BLaER1 treated with 17β-estradiol and CSF1 and Interleukin-3, amounts not matched to agents 10 nM and 100 nM (cell line): Measurements from ENCODE around the gene ZCWPW1.

Experiments used
- H3K27ac ChIP-seq, 11 experiments: shearing (Covaris generic); formaldehyde crosslinking; 2 replicates each; pipeline ENCODE4 v1.8.1; 2022
- H3K27me3 ChIP-seq, 11 experiments: shearing (Covaris generic); formaldehyde crosslinking; 2 replicates each; pipeline ENCODE4 v1.8.1; 2022
- H3K36me3 ChIP-seq, 11 experiments: shearing (Covaris generic); formaldehyde crosslinking; 2 replicates each; pipeline ENCODE4 v1.8.1; 2022
- H3K4me1 ChIP-seq, 10 experiments: shearing (Covaris generic); formaldehyde crosslinking; 2 replicates each; pipeline ENCODE4 v1.8.1; 2022
- H3K4me2 ChIP-seq, 11 experiments: shearing (Covaris generic); formaldehyde crosslinking; 2 replicates each; pipeline ENCODE4 v1.8.1; 2022
- H3K4me3 ChIP-seq, 10 experiments: shearing (Covaris generic); formaldehyde crosslinking; 2 replicates each; pipeline ENCODE4 v1.8.1; 2022
- H3K9ac ChIP-seq, 11 experiments: shearing (Covaris generic); formaldehyde crosslinking; 2 replicates each; pipeline ENCODE4 v1.8.1; 2022
- H3K9me3 ChIP-seq, 11 experiments: shearing (Covaris generic); formaldehyde crosslinking; replicated peaks in 1 of 11; 2 replicates each; pipeline ENCODE4 v1.8.1; 2022
- H4K20me1 ChIP-seq, 11 experiments: shearing (Covaris generic); formaldehyde crosslinking; 2 replicates each; pipeline ENCODE4 v1.8.1; 2022
- Cebpa-rat ChIP-seq, 11 experiments: shearing (Covaris generic); IDR thresholded peaks; 2 replicates each; pipeline ENCODE4 v1.8.1; 2022

Gene ZCWPW1

DNA sequence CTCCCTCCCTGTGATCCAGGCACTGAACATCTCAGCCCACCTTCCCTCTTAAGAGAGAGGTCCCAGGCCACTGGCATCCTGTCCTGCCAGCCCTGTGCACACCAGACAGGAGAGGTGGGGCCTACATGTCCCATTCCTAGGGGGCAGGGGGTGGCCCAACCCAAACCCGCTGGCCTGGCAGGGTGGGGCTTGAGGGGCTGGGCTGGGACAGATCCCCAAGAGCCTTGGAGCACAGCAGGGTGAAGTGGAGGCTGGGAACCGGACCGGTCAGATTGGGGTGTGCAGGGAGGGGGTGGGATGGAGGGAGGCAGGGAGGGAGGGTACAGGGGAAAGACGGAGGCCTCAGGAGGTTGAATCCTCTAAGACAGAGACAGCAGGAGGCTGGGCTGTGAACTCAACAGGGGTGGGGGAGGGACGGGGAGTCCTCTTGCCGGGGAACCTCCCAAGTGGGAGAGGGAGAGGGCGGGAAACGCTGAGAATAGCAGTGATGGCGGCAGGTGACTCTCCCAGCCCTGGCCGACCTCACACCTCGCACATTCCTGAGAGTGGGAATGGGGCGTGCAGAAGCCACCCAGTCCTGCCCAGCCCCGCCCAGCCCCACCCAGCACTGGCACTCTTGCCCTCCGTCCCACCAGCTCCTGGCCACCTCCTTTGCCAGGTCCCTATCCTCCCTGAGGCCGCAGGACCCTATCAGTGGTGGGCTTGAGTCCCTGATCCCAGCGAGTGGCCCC is 43.8 kb upstream of the ZCWPW1 start:
- Histone ChIP-seq H3K4me1 (peaks cover 82 to 98% (median 89%) of the 10 kb centered on the region in 10 experiments), H3K4me3 (peak overlapping the region; percentile 31 to 100 (median 94); a peak in 17 of 20 replicates), H4K20me1 (peaks cover 89 to 100% (median 99%) of the 10 kb centered on the region in 11 experiments), H3K36me3 (peaks cover 42 to 92% (median 73%) of the 10 kb centered on the region in 11 experiments), H3K4me2 (peak overlapping the region; percentile 97 to 100 (median 99)), H3K9ac (peak overlapping the region; percentile 87 to 97 (median 92); a peak in 19 of 22 replicates), H3K27ac (peak overlapping the region in 9 of 11 experiments; percentile 16 to 93 (median 54); a peak in 15 of 22 replicates), H3K27me3 (no peaks in the 10 kb centered on the region), H3K9me3 (no peaks in the 10 kb centered on the region)
- TF ChIP-seq Cebpa-rat (IDR thresholded peaks at IDR 0.05) = no peak

DNA sequence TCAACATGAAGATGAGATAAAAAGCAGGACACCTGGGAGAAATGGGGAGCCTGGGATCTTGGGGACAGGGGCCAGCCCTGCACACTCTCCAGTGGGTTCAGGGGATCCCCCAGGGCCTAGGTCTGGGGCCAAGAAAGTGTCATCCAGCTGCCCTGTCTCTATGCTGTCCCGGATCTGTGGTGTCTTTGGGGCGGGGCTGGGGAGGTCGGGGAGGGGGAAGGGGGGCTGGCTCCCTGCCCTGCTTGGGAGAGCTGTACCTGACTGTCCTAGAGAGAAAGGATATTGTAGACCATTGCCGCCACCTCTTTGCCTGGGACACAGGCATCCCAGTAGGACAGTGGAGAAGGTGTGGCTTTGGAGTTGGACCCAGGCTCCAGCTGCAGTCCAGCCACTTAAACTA is 42.5 kb upstream of the ZCWPW1 start:
- Histone ChIP-seq H3K9ac (peak overlapping the region in 2 of 11 experiments; percentile 29 to 95; a peak in 2 of 22 replicates), H3K36me3 (peaks cover 49 to 88% (median 72%) of the 10 kb centered on the region in 11 experiments), H4K20me1 (peaks cover 83 to 99% (median 95%) of the 10 kb centered on the region in 11 experiments), H3K27me3 (no peaks in the 10 kb centered on the region), H3K9me3 (no peaks in the 10 kb centered on the region), H3K4me1 (peaks cover 84 to 98% (median 93%) of the 10 kb centered on the region in 10 experiments), H3K27ac (no peak overlapping the region), H3K4me2 (peak overlapping the region in 9 of 11 experiments; percentile 31 to 100 (median 99); a peak in 10 of 22 replicates), H3K4me3 (no peak overlapping the region)
- no peak for TF ChIP-seq Cebpa-rat (IDR thresholded peaks at IDR 0.05)

DNA sequence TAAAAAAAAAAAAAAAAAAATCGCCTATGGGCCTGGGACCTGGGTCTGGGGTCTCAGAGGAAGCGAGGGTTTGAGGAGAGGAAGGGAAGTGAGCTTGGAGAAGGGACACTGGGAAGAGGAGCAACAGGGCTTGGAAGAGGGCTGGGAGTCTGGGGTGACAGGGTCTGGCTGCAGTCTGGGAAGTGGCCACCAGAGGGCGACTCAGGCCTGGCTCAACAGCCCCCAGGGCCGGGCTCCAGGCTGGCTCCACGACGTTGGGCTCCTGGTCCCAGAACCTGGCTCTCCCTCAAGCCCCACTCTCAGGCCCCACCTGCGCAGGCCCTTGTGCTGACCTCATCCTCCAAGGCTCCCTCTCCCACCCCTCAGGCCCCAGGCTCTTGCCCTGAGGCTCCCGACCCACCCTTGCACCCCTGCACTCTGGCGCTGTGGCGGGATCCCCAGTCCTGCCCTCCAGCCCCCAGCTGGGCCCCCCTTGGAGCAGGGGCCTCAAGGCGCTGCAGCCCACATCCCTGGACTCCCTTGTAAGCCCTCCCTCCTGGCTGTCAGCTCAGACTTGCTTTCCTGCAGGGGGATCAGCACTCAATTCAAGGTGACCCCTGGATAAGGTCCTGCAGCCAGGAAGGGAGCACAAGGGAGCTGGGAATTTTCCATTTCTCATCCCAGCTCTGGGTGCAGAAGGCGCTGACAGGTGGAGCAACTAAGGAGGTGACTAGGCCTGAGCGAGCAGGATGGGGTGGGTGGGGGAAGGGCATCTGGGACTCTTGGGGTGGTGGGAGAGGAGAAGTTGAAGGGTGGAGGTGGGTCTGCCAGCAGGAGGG is 40.9 kb upstream of the ZCWPW1 start:
- Histone ChIP-seq H3K4me3 (no peak overlapping the region), H3K9me3 (no peaks in the 10 kb centered on the region), H3K4me2 (peak overlapping the region; percentile 12 to 57 (median 42); a peak in 10 of 22 replicates), H3K4me1 (peaks cover 81 to 98% (median 89%) of the 10 kb centered on the region in 10 experiments), H3K27me3 (no peaks in the 10 kb centered on the region), H3K9ac (peak overlapping the region in 4 of 11 experiments; percentile 28 to 51 (median 36); a peak in 4 of 22 replicates), H3K27ac (no peak overlapping the region), H3K36me3 (peaks cover 52 to 86% (median 71%) of the 10 kb centered on the region in 11 experiments), H4K20me1 (peaks cover 72 to 98% (median 88%) of the 10 kb centered on the region in 11 experiments)
- TF ChIP-seq Cebpa-rat (IDR thresholded peaks at IDR 0.05) = no peak

DNA sequence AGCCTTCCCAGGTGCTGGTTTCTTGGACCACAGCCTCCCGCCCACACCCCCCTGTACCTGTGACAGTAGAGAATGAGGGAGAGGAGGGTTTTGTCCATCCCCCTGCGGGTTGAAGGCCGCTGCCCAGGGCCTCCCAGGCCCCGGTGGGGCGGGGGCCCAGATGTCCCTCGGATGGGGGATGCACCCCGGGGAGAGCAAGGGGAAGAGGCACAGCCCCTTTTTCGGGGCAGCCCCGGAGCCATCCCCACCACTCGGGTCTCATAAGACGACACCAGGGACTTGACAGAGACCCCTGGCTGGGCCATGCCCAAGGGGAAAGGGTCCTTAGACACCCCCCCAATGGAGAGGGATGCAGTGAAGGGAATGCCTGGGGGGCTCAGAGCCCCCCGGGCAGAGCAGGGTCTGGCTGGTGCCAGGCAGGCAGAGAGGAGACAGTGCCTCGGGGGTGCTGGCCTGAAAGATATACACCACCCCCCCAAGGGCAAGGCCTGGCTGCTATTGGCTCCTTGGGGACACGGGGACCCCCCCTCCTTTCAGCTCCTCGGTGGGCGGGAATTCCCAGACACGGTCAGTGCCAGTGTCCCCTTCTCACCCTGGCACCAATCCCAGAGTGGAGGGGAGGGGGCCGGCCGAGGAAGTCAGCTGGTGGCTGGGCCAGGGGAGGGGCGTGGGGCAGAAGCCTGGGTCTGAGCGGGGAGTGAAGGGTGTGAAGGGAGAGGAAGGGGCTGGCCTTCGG is 39.3 kb upstream of the ZCWPW1 start:
- Histone ChIP-seq H3K36me3 (peaks cover 58 to 85% (median 73%) of the 10 kb centered on the region in 11 experiments), H3K27me3 (no peaks in the 10 kb centered on the region), H3K9me3 (no peaks in the 10 kb centered on the region), H3K9ac (peak overlapping the region in 10 of 11 experiments; percentile 10 to 68 (median 48); a peak in 17 of 22 replicates), H3K4me2 (peak overlapping the region in 10 of 11 experiments; percentile 36 to 57 (median 44); a peak in 17 of 22 replicates), H3K4me1 (peaks cover 64 to 93% (median 76%) of the 10 kb centered on the region in 10 experiments), H3K4me3 (no peak overlapping the region), H4K20me1 (peaks cover 56 to 93% (median 72%) of the 10 kb centered on the region in 11 experiments), H3K27ac (peak overlapping the region in 6 of 11 experiments; percentile 4 to 48 (median 30); a peak in 8 of 22 replicates)
- TF ChIP-seq Cebpa-rat (IDR thresholded peaks at IDR 0.05) = no peak

DNA sequence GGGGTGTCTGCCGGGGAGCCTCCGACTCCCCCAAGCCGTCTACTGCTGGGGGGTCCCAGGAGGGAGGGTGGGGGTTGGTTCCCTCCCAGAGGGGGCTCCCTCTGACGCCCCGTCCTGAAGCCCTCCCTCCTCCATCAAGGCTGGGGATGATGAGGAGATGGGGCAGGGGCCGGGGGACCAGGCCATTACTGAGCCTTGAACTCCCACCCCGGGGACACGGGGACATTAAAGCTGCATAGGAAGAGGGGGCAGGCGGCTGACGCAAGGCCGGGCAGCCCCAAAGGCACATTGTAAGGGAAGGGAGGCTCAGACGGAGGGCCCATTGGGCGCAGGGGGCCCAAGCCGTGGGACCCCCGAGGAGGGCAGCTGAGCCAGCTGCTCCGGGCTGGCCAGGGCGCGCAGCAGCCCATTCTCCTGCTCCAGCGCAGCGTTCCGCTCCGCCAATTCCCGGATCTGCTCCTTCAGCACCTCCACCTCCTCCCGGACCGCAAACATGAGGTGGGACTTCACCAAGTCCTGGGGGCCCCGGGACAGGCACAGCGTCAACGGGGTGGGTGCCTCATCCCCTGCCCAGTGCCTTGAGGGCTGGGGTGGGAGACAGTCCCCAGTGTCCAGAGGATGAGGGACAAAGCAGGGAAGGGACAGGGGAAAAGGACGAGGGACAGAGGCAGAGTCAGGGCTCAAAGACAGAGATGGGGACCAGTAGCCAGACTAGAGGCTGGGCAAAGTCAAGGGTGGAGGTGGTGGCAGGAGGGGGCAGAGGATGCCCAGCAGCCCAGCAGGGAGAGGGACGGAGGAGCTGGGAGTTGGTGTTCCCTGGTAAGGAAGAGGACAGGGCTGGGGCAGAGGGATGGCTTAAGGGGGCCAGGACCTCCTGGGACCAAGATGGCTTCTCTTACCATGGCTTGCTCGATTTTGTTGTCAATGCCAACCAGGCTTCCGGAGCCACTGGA is 38.4 kb upstream of the ZCWPW1 start:
- H4K20me1 ChIP-seq = peaks cover 47 to 84% (median 64%) of the 10 kb centered on the region in 11 experiments
- no peak for TF ChIP-seq Cebpa-rat (IDR thresholded peaks at IDR 0.05)
- H3K36me3 ChIP-seq = peaks cover 61 to 88% (median 79%) of the 10 kb centered on the region in 11 experiments
- H3K9ac ChIP-seq = peak overlapping the region in 10 of 11 experiments; percentile 21 to 68 (median 48); a peak in 17 of 22 replicates
- no peak overlapping the region for H3K4me3 ChIP-seq
- H3K9me3 ChIP-seq = no peaks in the 10 kb centered on the region
- peak overlapping the region; percentile 15 to 57 (median 43); a peak in 21 of 22 replicates for H3K4me2 ChIP-seq
- peaks cover 56 to 84% (median 68%) of the 10 kb centered on the region in 10 experiments for H3K4me1 ChIP-seq
- no peaks in the 10 kb centered on the region for H3K27me3 ChIP-seq
- H3K27ac ChIP-seq = peak overlapping the region in 5 of 11 experiments; percentile 4 to 48 (median 29); a peak in 9 of 22 replicates

DNA sequence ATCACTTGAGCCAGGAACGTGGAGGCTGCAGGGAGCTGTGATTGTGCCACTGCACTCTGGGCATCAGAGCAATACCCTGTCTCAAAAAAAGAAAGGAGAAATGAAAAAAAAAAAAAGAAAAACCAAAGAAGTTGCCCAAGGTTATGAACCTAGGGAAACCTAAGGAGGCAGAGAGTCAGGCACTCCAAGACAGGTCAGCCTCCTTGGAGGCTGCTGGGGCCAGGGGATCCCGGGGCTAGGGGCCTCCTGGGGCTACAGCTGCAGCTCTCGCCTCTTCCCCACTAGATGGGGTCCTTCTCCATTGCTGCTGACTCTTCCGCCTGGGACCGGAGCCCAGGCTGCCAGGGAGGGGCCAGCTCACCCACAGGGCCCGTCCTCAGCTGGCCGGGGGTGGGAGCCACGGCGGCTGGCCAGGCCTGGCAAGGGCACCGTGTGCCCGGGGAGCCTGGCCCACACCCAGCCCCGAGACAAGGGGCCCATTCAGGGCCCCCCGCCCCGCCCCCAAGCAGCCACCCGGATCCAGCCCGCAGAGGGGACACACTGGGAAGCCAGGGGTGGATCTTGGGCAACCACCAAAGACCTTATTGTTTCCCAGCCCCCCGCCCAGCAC is 37.3 kb upstream of the ZCWPW1 start:
- H3K4me1 ChIP-seq = peaks cover 48 to 75% (median 58%) of the 10 kb centered on the region in 10 experiments
- no peaks in the 10 kb centered on the region for H3K27me3 ChIP-seq
- peaks cover 67 to 90% (median 82%) of the 10 kb centered on the region in 11 experiments for H3K36me3 ChIP-seq
- H3K9ac ChIP-seq = peak overlapping the region in 6 of 11 experiments; percentile 1 to 44 (median 26); a peak in 5 of 22 replicates
- peaks cover 41 to 73% (median 53%) of the 10 kb centered on the region in 11 experiments for H4K20me1 ChIP-seq
- no peaks in the 10 kb centered on the region for H3K9me3 ChIP-seq
- H3K27ac ChIP-seq = peak overlapping the region in 2 of 11 experiments; percentile 14 to 37; a peak in 1 of 22 replicates
- no peak overlapping the region for H3K4me3 ChIP-seq
- H3K4me2 ChIP-seq = peak overlapping the region in 10 of 11 experiments; percentile 3 to 45 (median 29); a peak in 9 of 22 replicates
- TF ChIP-seq Cebpa-rat (IDR thresholded peaks at IDR 0.05) = no peak

DNA sequence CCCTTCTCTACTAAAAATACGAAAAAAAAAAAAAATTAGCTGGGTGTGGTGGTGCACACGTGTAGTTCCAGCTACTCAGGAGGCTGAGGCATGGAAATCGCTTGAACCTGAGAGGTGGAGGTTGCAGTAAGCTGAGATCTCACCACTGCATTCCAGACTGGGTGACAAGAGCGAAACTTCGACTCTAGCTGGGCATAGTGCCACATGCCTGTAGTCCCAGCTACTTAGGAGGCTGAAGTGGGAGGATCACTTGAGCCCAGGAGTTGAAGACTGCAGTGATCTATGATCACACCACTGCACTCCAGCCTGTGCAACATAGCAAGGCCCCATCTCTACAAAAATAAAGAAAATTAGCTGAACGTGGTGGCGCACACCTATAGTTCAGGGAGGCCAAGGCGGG is 36.8 kb upstream of the ZCWPW1 start:
- Histone ChIP-seq H3K4me1 (peaks cover 44 to 69% (median 56%) of the 10 kb centered on the region in 10 experiments), H3K27ac (no peak overlapping the region), H3K36me3 (peaks cover 67 to 90% (median 82%) of the 10 kb centered on the region in 11 experiments), H3K9me3 (no peaks in the 10 kb centered on the region), H3K4me2 (peak overlapping the region; percentile 5 to 53 (median 33); a peak in 12 of 22 replicates), H3K27me3 (no peaks in the 10 kb centered on the region), H3K4me3 (no peak overlapping the region), H4K20me1 (peaks cover 36 to 68% (median 48%) of the 10 kb centered on the region in 11 experiments), H3K9ac (peak overlapping the region in 6 of 11 experiments; percentile 1 to 35 (median 28); a peak in 3 of 22 replicates)
- TF ChIP-seq Cebpa-rat (IDR thresholded peaks at IDR 0.05) = no peak
